Fibroblast of lung (primary cell): ENCODE results near the gene ANKFY1. TPM values are rescaled to one million over a fixed set of nuclear protein-coding genes. Genes with fewer than 3 reads are reported as not detected.

ENCODE experiments used
- DNase-seq, 2 donors: peaks; one replicate each; pipeline versions ENCODE4 v3.0.0 to v3.0.0-alpha.2; 2010; ENCODE audit warnings: low read depth in 2 of 2
- H2AFZ ChIP-seq: 2 replicates; pipeline ENCODE4 v1.5.1; 2012; ENCODE audit warnings: low read length, control low read depth, inconsistent platforms
- H3K27ac ChIP-seq: 2 replicates; pipeline ENCODE4 v1.5.1; 2011; ENCODE audit warnings: low read length, control low read depth; ENCODE audit not compliant: insufficient read depth
- H3K27me3 ChIP-seq: 2 replicates; pipeline ENCODE4 v1.5.1; 2011; ENCODE audit warnings: mild to moderate bottlenecking, low read length; ENCODE audit not compliant: control insufficient read depth, insufficient read depth
- H3K36me3 ChIP-seq: 2 replicates; pipeline ENCODE4 v1.5.1; 2011; ENCODE audit warnings: low read length; ENCODE audit not compliant: control insufficient read depth, insufficient read depth
- H3K4me1 ChIP-seq: 2 replicates; pipeline ENCODE4 v1.5.1; 2011; ENCODE audit warnings: low read length; ENCODE audit not compliant: control insufficient read depth, insufficient read depth; ENCODE audit errors: extremely low read depth
- H3K4me2 ChIP-seq: 2 replicates; pipeline ENCODE4 v1.5.1; 2011; ENCODE audit warnings: low read length, control low read depth; ENCODE audit not compliant: insufficient read depth; ENCODE audit errors: extremely low read depth
- H3K4me3 ChIP-seq, 4 experiments: fragments of 200-600 bp in 1 of 4; sonication (generic) in 1 of 4; replicated peaks in 1 of 4; 2 replicates each; pipeline ENCODE4 v1.5.1; 2011 to 2016; ENCODE audit warnings: low read length in 4 of 4, low read depth in 3 of 4, mild to moderate bottlenecking in 3 of 4, control low read depth in 2 of 4, inconsistent platforms in 1 of 4, mixed read lengths in 1 of 4; ENCODE audit not compliant: insufficient read depth in 1 of 4; ENCODE audit errors: control extremely low read depth in 1 of 4
- H3K79me2 ChIP-seq: 2 replicates; pipeline ENCODE4 v1.5.1; 2012; ENCODE audit warnings: mild to moderate bottlenecking, low read length, inconsistent platforms; ENCODE audit not compliant: control insufficient read depth, insufficient read depth
- H3K9ac ChIP-seq: 2 replicates; pipeline ENCODE4 v1.5.1; 2011; ENCODE audit warnings: mild to moderate bottlenecking, low read length, control low read depth; ENCODE audit not compliant: insufficient read depth
- H3K9me3 ChIP-seq: 2 replicates; pipeline ENCODE4 v1.5.1; 2012; ENCODE audit warnings: low read depth, low read length; ENCODE audit not compliant: control insufficient read depth, insufficient read depth
- H4K20me1 ChIP-seq: 2 replicates; pipeline ENCODE4 v1.5.1; 2011; ENCODE audit warnings: low read length; ENCODE audit not compliant: control insufficient read depth, insufficient read depth; ENCODE audit errors: extremely low read depth
- CTCF ChIP-seq, 2 donors: IDR thresholded peaks in 1 of 2; conservative IDR thresholded peaks in 1 of 2; 1 replicate in 1 of 2; 2 replicates in 1 of 2; pipeline ENCODE4 v1.5.1; 2011 to 2012; ENCODE audit warnings: low read length in 2 of 2, control low read depth in 1 of 2, inconsistent platforms in 1 of 2, low read depth in 1 of 2, mild to moderate bottlenecking in 1 of 2
- EZH2 ChIP-seq: IDR thresholded peaks from 2 replicates; pipeline ENCODE4 v1.5.1; 2012; ENCODE audit warnings: low read length, control low read depth, mild to moderate bottlenecking; ENCODE audit errors: missing control alignments
- polyA plus RNA-seq, 2 donors: library from polyadenylated mRNA; depleted of rRNA in 1 of 2; stranded (reverse) in 1 of 2; unstranded in 1 of 2; fragments of >200 nt; gene quantifications; 2 replicates each; pipeline ENCODE4 v1.2.1, GENCODE V29; 2011 to 2012; ENCODE audit warnings: missing spikeins in 1 of 2
- total RNA-seq: library from RNA; depleted of rRNA; stranded (reverse); fragments of >200 nt; gene quantifications from 2 replicates; pipeline ENCODE4 v1.2.1, GENCODE V29; 2014

The ANKFY1 gene
- total and polyA plus RNA-seq, 2 donors (not counting 1 experiment from before 2014, with no cell fraction given), result 26.1 to 34.0 TPM

DNA sequence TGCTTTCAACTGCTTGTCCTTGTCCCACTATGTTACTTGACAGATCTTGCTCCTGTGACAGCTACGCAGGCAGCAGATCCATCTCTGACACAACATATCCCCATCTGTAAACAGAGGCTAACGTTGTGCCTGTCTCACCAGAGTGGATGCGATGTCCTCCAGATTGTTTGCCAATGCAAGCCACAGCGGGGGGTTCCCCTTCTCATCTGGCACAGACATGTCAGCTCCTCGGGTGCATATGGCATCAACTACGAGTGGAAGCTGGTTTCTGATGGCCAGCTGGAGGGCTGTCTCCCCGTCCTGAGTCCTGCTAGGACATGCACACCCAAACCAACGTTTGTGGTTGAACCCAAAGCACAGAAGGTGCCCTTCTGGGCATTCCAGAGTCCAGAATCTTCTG, 81.7 kb downstream of the ANKFY1 start:
- Histone ChIP-seq H2AFZ (no peak overlapping the region), H3K4me2 (no peak overlapping the region), H3K79me2 (no peaks in the 10 kb centered on the region), H3K4me1 (no peaks in the 10 kb centered on the region), H3K27me3 (no peaks in the 10 kb centered on the region), H3K36me3 (peaks cover 36% of the 10 kb centered on the region), H3K9me3 (no peaks in the 10 kb centered on the region), H3K27ac (no peak overlapping the region), H3K4me3 (no peak overlapping the region), H4K20me1 (no peaks in the 10 kb centered on the region), H3K9ac (no peak overlapping the region)
- TF ChIP-seq CTCF (conservative IDR thresholded peaks at IDR 0.05 in 1 of 2, IDR thresholded peaks at IDR 0.05 in 1 of 2; ENCODE audit: low read depth in 1 of 2, low read length in 2 of 2), result no peak
- no peak for TF ChIP-seq EZH2
- no peak for DNase-seq

GRCh38 chr17:4180791-4181190, 83.0 kb downstream of the ANKFY1 start:
- Histone ChIP-seq H3K4me1 (no peaks in the 10 kb centered on the region), H3K27me3 (no peaks in the 10 kb centered on the region), H3K4me2 (no peak overlapping the region), H3K4me3 (no peak overlapping the region), H3K9ac (no peak overlapping the region), H3K9me3 (no peaks in the 10 kb centered on the region), H3K79me2 (no peaks in the 10 kb centered on the region), H2AFZ (no peak overlapping the region), H3K27ac (no peak overlapping the region), H4K20me1 (no peaks in the 10 kb centered on the region), H3K36me3 (peaks cover 38% of the 10 kb centered on the region)
- DNase-seq, result no peak
- no peak for TF ChIP-seq CTCF (conservative IDR thresholded peaks at IDR 0.05 in 1 of 2, IDR thresholded peaks at IDR 0.05 in 1 of 2; ENCODE audit: low read depth in 1 of 2, low read length in 2 of 2)
- no peak for TF ChIP-seq EZH2

- no peak overlapping the region for H3K27ac ChIP-seq
- no peak for DNase-seq
- TF ChIP-seq EZH2, result no peak
- TF ChIP-seq CTCF (conservative IDR thresholded peaks at IDR 0.05 in 1 of 2, IDR thresholded peaks at IDR 0.05 in 1 of 2; ENCODE audit: low read depth in 1 of 2, low read length in 2 of 2), result no peak
- no peaks in the 10 kb centered on the region for H4K20me1 ChIP-seq
- H3K9me3 ChIP-seq, result no peaks in the 10 kb centered on the region
- H3K9ac ChIP-seq, result no peak overlapping the region
- no peak overlapping the region for H2AFZ ChIP-seq
- H3K79me2 ChIP-seq, result no peaks in the 10 kb centered on the region
- no peak overlapping the region for H3K4me2 ChIP-seq
- no peaks in the 10 kb centered on the region for H3K4me1 ChIP-seq
- H3K36me3 ChIP-seq, result peaks cover 38% of the 10 kb centered on the region
- no peaks in the 10 kb centered on the region for H3K27me3 ChIP-seq
- no peak overlapping the region for H3K4me3 ChIP-seq
Observed at GRCh38 chr17:4179071-4179470, 84.7 kb downstream of the ANKFY1 start.
